OCI-LY1 (cell line): Measurements from ENCODE around the gene ANKRD42.
"Not testable (repeated sequence)": the region's sequence is repeated elsewhere in the genome, so short reads cannot be mapped to it uniquely, and the experiment has no call there.

ENCODE experiments used
- H2AFZ ChIP-seq: fragments of 200-600 bp; sonication (generic), shearing (Covaris generic); 2 replicates; pipeline ENCODE4 v1.6.0; 2014; ENCODE audit warnings: antibody characterized with exemption, mild to moderate bottlenecking, low read length
- H3F3A ChIP-seq: fragments of 200-600 bp; sonication (generic), shearing (Covaris generic); 2 replicates; pipeline ENCODE4 v1.6.0; 2014; ENCODE audit warnings: mild to moderate bottlenecking, antibody characterized with exemption, low read length, moderate library complexity; ENCODE audit not compliant: insufficient read depth
- H3K27ac ChIP-seq: fragments of 200-600 bp; sonication (generic); 2 replicates; pipeline ENCODE4 v1.5.1; 2014; ENCODE audit warnings: low read length, mixed run types, mild to moderate bottlenecking, low read depth; ENCODE audit not compliant: poor library complexity, severe bottlenecking
- H3K27me3 ChIP-seq: fragments of 200-600 bp; sonication (generic); 2 replicates; pipeline ENCODE4 v1.6.0; 2014; ENCODE audit warnings: antibody characterized with exemption, mild to moderate bottlenecking, low read length, moderate library complexity; ENCODE audit not compliant: insufficient read depth
- H3K36me3 ChIP-seq: fragments of 200-600 bp; sonication (generic); 2 replicates; pipeline ENCODE4 v1.6.1; 2014; ENCODE audit warnings: mild to moderate bottlenecking, antibody characterized with exemption, low read length, moderate library complexity, mixed read lengths; ENCODE audit not compliant: insufficient read depth
- H3K4me1 ChIP-seq: fragments of 200-600 bp; sonication (generic); 2 replicates; pipeline ENCODE4 v1.5.1; 2014; ENCODE audit warnings: mild to moderate bottlenecking, low read length, moderate library complexity; ENCODE audit not compliant: insufficient read depth, severe bottlenecking
- H3K4me2 ChIP-seq: fragments of 200-600 bp; sonication (generic), shearing (Covaris generic); 2 replicates; pipeline ENCODE4 v1.6.1; 2014; ENCODE audit warnings: low read length
- H3K4me3 ChIP-seq: fragments of 200-600 bp; sonication (generic); 2 replicates; pipeline ENCODE4 v1.5.1; 2014; ENCODE audit warnings: low read length, low read depth, mild to moderate bottlenecking, mixed read lengths; ENCODE audit not compliant: poor library complexity, severe bottlenecking
- H3K79me2 ChIP-seq: fragments of 200-600 bp; shearing (Covaris generic); 2 replicates; pipeline ENCODE4 v1.6.1; 2016; ENCODE audit warnings: mixed run types, low read length, mixed read lengths; ENCODE audit not compliant: insufficient read depth
- H3K9ac ChIP-seq: fragments of 200-600 bp; sonication (generic), shearing (Covaris generic); 2 replicates; pipeline ENCODE4 v1.6.1; 2014; ENCODE audit warnings: mild to moderate bottlenecking, low read length, mixed read lengths
- H3K9me2 ChIP-seq: fragments of 200-600 bp; sonication (generic), shearing (Covaris generic); 2 replicates; pipeline ENCODE4 v1.6.1; 2014; ENCODE audit warnings: low read depth, mild to moderate bottlenecking, low read length, mixed read lengths
- H3K9me3 ChIP-seq: fragments of 200-600 bp; shearing (Covaris generic); 2 replicates; pipeline ENCODE4 v1.6.1; 2014; ENCODE audit warnings: low read length, mixed read lengths
- H4K20me1 ChIP-seq: fragments of 200-600 bp; sonication (generic), shearing (Covaris generic); 2 replicates; pipeline ENCODE4 v1.6.0; 2016; ENCODE audit warnings: mild to moderate bottlenecking, low read length; ENCODE audit not compliant: insufficient read depth
- EZH2 ChIP-seq: fragments of 200-600 bp; sonication (generic), shearing (Covaris generic); IDR thresholded peaks from 2 replicates; pipeline ENCODE4 v1.8.0; 2017; ENCODE audit warnings: borderline replicate concordance, mixed run types, mild to moderate bottlenecking, antibody characterized with exemption, low read length, moderate library complexity, mixed read lengths
- TF ChIP-seq, protein P1 (sequence below): fragments of 200-600 bp; sonication (generic), shearing (Covaris generic); IDR thresholded peaks from 2 replicates; pipeline ENCODE4 v1.5.1; 2017; ENCODE audit warnings: mild to moderate bottlenecking, antibody characterized with exemption, low read length, moderate library complexity, mixed read lengths

The ANKRD42 gene

DNA sequence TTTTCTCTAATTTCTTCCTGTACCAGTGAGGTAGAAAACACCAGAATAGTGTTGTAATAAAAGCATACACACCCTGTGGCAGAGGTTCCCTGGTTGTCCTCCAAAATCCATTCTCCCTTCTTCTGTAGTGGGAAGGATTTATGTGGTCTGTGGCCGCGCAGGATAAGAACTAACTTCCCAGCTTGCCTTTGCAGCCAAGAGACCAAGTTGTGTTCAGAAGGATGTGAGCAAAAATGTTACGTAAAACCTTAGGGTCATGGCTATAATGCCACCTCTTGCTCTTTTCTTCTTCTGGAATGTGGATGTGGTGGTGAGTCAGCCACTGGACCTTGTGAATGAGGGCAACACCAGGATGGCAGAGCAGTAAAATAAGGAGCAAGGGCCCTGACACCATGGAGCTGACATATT, 64.3 kb downstream of the ANKRD42 start:
- no peak overlapping the region for H3K27ac ChIP-seq
- no peak overlapping the region for H3K9ac ChIP-seq

GRCh38 chr11:83259559-83259958, 66.0 kb downstream of the ANKRD42 start:
- H3K9ac ChIP-seq: no peak overlapping the region
- no peak overlapping the region for H2AFZ ChIP-seq
- no peaks in the 10 kb centered on the region for H3K9me2 ChIP-seq
- peaks cover 9% of the 10 kb centered on the region for H3K4me1 ChIP-seq
- TF ChIP-seq EZH2: no peak
- TF ChIP-seq, protein P1, sequence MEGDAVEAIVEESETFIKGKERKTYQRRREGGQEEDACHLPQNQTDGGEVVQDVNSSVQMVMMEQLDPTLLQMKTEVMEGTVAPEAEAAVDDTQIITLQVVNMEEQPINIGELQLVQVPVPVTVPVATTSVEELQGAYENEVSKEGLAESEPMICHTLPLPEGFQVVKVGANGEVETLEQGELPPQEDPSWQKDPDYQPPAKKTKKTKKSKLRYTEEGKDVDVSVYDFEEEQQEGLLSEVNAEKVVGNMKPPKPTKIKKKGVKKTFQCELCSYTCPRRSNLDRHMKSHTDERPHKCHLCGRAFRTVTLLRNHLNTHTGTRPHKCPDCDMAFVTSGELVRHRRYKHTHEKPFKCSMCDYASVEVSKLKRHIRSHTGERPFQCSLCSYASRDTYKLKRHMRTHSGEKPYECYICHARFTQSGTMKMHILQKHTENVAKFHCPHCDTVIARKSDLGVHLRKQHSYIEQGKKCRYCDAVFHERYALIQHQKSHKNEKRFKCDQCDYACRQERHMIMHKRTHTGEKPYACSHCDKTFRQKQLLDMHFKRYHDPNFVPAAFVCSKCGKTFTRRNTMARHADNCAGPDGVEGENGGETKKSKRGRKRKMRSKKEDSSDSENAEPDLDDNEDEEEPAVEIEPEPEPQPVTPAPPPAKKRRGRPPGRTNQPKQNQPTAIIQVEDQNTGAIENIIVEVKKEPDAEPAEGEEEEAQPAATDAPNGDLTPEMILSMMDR: no peak
- H3K4me3 ChIP-seq: no peak overlapping the region
- H4K20me1 ChIP-seq: no peaks in the 10 kb centered on the region
- no peaks in the 10 kb centered on the region for H3K9me3 ChIP-seq
- no peaks in the 10 kb centered on the region for H3K27me3 ChIP-seq
- no peak overlapping the region for H3K4me2 ChIP-seq
- peaks cover 7% of the 10 kb centered on the region; the same call in 1 of the 2 replicates for H3F3A ChIP-seq
- peaks cover 36% of the 10 kb centered on the region for H3K36me3 ChIP-seq
- H3K79me2 ChIP-seq: no peaks in the 10 kb centered on the region
- no peak overlapping the region for H3K27ac ChIP-seq

More for the DNA sequence above, 64.3 kb downstream of the ANKRD42 start:
- peaks cover 19% of the 10 kb centered on the region; the same call in 1 of the 2 replicates for H3K36me3 ChIP-seq
- H3K9me3 ChIP-seq: no peaks in the 10 kb centered on the region
- no peak for TF ChIP-seq EZH2
- TF ChIP-seq, protein P1: no peak
- no peak overlapping the region for H2AFZ ChIP-seq
- peaks cover 9% of the 10 kb centered on the region for H3K4me1 ChIP-seq
- no peaks in the 10 kb centered on the region for H3K27me3 ChIP-seq
- no peaks in the 10 kb centered on the region for H3K9me2 ChIP-seq
- H3K4me3 ChIP-seq: no peak overlapping the region
- H3F3A ChIP-seq: 0 out of 2 replicates have a peak, but pooled peaks cover 3% of the 10 kb centered on the region
- no peak overlapping the region for H3K4me2 ChIP-seq
- H4K20me1 ChIP-seq: no peaks in the 10 kb centered on the region
- no peaks in the 10 kb centered on the region for H3K79me2 ChIP-seq

DNA sequence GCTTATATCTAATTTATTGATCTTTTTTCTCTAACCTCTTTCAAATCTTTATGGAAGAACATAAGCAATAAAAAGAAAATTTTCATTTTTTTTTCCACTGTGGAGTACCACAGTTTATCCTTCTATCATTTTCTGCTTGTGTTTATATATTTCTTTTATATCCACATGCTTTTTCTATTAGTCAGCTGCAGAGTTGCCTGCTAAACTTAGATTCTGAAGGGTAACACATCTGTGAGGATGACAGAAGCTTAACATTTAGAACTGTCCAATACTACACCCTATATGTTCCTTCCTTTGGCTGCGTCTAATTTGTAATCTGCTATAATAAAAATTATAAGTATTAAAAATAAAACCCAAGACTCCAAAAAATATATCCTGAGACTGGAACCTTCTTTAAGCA, 71.8 kb downstream of the ANKRD42 start:
- Histone ChIP-seq H3F3A (peaks cover 4% of the 10 kb centered on the region; the same call in 1 of the 2 replicates), H3K27ac (no peak overlapping the region), H3K4me3 (no peak overlapping the region), H3K9me3 (no peaks in the 10 kb centered on the region), H4K20me1 (no peaks in the 10 kb centered on the region), H3K79me2 (no peaks in the 10 kb centered on the region), H3K9me2 (no peaks in the 10 kb centered on the region), H2AFZ (no peak overlapping the region), H3K36me3 (peaks cover 37% of the 10 kb centered on the region), H3K27me3 (no peaks in the 10 kb centered on the region), H3K4me2 (no peak overlapping the region), H3K4me1 (peaks cover 9% of the 10 kb centered on the region), H3K9ac (no peak overlapping the region)
- TF ChIP-seq, protein P1: no peak
- no peak for TF ChIP-seq EZH2

DNA sequence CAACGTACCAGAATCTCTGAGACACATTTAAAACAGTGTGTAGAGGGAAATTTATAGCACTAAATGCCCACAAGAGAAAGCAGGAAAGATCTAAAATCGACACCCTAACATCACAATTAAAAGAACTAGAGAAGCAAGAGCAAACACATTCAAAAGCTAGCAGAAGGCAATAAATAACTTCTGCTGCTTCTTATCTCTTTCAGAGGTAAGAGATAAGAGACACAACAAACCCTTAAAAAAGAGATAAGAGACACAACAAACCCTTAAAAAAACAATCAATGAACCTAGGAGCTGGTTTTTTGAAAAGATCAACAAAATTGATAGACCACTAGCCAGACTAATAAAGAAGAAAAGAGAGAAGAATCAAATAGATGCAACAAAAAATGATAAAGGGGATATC, 75.6 kb downstream of the ANKRD42 start:
- H3K9ac ChIP-seq, H3K9me2 ChIP-seq, H3K79me2 ChIP-seq, H2AFZ ChIP-seq, H3F3A ChIP-seq, H3K9me3 ChIP-seq, H3K4me2 ChIP-seq, H3K27me3 ChIP-seq, H4K20me1 ChIP-seq, H3K27ac ChIP-seq, H3K4me1 ChIP-seq, H3K4me3 ChIP-seq: not testable (repeated sequence)
- peaks cover 41% of the 10 kb centered on the region for H3K36me3 ChIP-seq

DNA sequence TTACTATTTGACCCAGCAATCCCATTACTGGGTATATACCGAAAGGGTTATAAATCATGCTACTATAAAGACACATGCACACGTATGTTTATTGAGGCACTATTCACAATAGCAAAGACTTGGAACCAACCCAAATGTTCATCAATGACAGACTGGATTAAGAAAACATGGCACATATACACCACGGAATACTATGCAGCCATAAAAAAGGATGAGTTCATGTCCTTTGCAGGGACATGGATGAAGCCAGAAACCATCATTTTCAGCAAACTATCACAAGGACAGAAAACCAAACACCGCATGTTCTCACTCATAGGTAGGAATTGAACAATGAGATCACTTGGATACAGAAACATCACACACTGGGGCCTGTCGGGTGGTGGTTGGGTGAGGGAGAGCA, 78.2 kb downstream of the ANKRD42 start:
- not testable (repeated sequence) for H3K27ac ChIP-seq, H3K4me1 ChIP-seq, H3K4me3 ChIP-seq, H3F3A ChIP-seq, H3K9ac ChIP-seq, H2AFZ ChIP-seq, H3K4me2 ChIP-seq, H3K9me3 ChIP-seq, H4K20me1 ChIP-seq, H3K27me3 ChIP-seq, H3K79me2 ChIP-seq, H3K9me2 ChIP-seq
- peaks cover 42% of the 10 kb centered on the region for H3K36me3 ChIP-seq
